LNCAP (cell line): ENCODE data around the gene TMEM239.

Experiments used
- CTCF ChIP-seq: fragments of 450-650 bp; IDR thresholded peaks from 2 replicates; pipeline ENCODE4 v1.5.1; 2017; ENCODE audit warnings: mild to moderate bottlenecking

Gene TMEM239

DNA sequence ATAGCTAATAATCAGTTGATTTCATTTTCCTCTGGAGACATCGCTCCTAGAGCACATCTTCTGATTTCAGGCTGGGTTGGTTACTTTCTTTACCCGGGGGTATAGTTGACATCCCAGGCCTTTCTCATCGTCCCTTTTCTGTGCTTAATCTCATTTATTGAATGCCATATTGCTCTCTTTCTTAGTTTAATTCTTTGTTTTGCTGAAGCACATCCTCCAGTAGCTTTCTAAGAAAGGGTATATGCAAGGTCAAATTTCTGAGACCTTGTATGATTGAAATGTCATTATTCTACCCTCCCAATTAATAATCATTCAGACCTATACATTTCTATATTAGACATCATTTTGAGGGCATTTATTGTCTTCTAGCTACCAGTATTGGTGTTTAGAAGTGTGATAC is 4.0 kb upstream of the TMEM239 start:
- no peak for TF ChIP-seq CTCF

DNA sequence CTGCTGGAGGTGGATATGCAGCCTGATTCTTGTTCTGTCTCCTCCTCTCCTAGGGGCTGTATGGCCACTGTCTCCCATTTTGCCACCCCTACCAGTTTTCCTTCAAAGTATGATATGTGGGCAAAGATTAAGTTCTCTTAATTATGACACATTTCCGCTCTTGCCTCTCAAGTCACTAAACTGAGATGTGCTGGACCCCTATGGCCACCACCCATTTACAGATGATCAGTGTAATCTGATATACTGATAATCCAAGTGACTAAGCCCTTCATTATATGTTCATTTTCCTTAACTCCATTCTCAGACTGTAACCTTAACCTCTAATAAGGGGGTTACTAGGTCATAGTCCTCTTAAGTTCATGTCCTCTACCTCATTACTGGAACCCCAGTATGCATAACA is 2.1 kb upstream of the TMEM239 start:
- TF ChIP-seq CTCF: no peak

DNA sequence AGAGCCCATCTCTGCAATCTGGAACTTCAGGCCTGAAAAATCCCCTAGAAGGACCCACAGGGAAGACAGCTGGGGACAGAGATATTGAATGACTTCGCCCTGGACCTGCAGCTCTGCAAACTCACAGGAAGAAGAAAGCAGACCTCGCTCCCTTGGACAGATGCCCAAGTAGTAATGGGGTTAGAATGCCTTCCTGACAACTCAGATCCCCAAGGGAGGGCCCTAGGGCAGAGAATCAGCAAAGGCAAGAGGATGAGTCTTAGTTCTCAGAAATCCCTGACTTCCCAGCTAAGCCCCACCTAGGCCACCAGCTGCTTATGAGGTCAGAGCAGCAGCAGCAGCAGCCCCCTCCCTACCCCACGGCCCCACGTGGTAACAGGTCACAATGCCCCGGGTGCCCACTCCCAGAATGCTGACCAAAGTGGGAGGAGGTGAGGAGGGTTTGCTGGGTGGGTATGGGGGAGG is 1.5 kb upstream of the TMEM239 start, which contains the start of gene C20orf141:
C20orf141 (plus strand) TSS at position 401 of the 465 bp plus-strand sequence. CDS start 198 bp downstream, outside the sequence.
- no peak for TF ChIP-seq CTCF

- no peak for TF ChIP-seq CTCF
Measured at GRCh38 chr20:2815242-2815900, 793 bp upstream of the TMEM239 start.

DNA sequence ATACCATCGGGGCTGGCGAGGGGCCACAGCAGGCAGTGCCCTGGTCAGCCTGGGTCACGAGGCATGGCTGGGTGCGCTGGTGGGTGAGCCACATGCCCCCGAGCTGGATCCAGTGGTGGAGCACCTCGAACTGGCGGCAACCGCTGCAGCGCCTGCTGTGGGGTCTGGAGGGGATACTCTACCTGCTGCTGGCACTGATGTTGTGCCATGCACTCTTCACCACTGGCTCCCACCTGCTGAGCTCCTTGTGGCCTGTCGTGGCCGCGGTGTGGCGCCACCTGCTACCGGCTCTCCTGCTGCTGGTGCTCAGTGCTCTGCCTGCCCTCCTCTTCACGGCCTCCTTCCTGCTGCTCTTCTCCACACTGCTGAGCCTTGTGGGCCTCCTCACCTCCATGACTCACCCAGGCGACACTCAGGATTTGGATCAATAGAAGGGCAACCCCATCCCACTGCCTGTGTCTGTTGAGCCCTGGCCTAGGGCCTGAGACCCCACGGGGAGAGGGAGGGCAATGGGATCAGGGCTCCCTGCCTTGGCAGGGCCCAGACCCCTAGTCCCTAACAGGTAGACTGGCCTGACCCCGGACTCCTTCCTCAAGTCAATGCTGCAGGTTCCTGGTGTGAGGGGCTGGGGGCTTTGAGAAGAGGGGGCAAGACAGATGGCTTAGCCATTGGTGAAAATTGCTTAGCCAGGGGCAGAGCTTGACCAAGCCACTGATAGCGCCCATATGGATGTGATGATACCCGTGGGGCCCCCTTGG is 598 bp downstream of the TMEM239 start:
- TF ChIP-seq CTCF: no peak

DNA sequence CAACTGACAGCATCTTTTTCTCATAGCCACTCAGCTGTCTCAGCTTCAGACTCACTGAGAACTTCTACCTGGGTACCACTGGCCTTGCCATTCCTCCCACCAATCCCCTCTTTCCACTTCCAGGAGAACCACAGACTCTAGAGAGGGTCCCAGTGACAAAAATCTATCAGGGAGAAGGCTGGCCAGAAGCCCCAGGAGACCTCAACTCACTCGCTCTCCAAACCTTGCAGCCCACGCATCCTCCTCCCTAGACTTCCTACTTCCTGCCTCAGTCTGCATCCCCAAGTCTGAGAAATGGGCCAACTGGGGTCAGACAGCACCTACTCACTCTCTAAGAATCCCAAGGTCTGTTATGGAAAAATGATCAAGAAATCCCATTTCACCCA is 1.2 kb downstream of the TMEM239 start:
- no peak for TF ChIP-seq CTCF

- no peak for TF ChIP-seq CTCF
Measured at GRCh38 chr20:2817891-2818595, 1.9 kb downstream of the TMEM239 start.
